GM19023 (cell line): ENCODE measurements around the gene LRRC14B.
A peak's percentile ranks its signal among the peaks of the same experiment; 100 is the strongest.
"Not testable (repeated sequence)": the region's sequence is repeated elsewhere in the genome, so short reads cannot be mapped to it uniquely, and the experiment has no call there.

Experiments used
- ATAC-seq: cut with Tn5 transposase; IDR thresholded peaks from one replicate; pipeline ENCODE4 v1.9.1; 2021; ENCODE audit warnings: mild to moderate bottlenecking, moderate library complexity; ENCODE audit not compliant: unreplicated experiment

Gene LRRC14B

GRCh38 chr5:190366-191035 lies 794 bp upstream of the LRRC14B start:
- ATAC-seq = peak; percentile 28

- no peak for ATAC-seq
These were observed 825 bp downstream of the LRRC14B start for GRCh38 chr5:191949-192690.

GRCh38 chr5:192691-192969 lies 1.3 kb downstream of the LRRC14B start:
- ATAC-seq = no peak

- no peak for ATAC-seq
These were observed 1.9 kb downstream of the LRRC14B start for GRCh38 chr5:192970-193831.

- no peak for ATAC-seq
These were observed 2.8 kb downstream of the LRRC14B start for GRCh38 chr5:194102-194501.

GRCh38 chr5:194603-195209 lies 3.4 kb downstream of the LRRC14B start:
- no peak for ATAC-seq

- ATAC-seq = no peak
These were observed 4.3 kb downstream of the LRRC14B start for GRCh38 chr5:195401-196160.

GRCh38 chr5:196350-196749 lies 5.1 kb downstream of the LRRC14B start:
- no peak for ATAC-seq

GRCh38 chr5:197031-197430 lies 5.7 kb downstream of the LRRC14B start:
- not testable (repeated sequence) for ATAC-seq

- no peak for ATAC-seq
These were observed 6.7 kb downstream of the LRRC14B start for GRCh38 chr5:197892-198489.

- ATAC-seq = no peak
These were observed 7.4 kb downstream of the LRRC14B start for GRCh38 chr5:198516-199196.

GRCh38 chr5:199197-199949 lies 8.1 kb downstream of the LRRC14B start:
- no peak for ATAC-seq

GRCh38 chr5:199950-200645 lies 8.8 kb downstream of the LRRC14B start:
- ATAC-seq = no peak

- ATAC-seq = no peak
These were observed 9.7 kb downstream of the LRRC14B start for GRCh38 chr5:200985-201384.

- ATAC-seq = no peak
These were observed 10.4 kb downstream of the LRRC14B start for GRCh38 chr5:201672-202071.

GRCh38 chr5:203246-203930 lies 12.1 kb downstream of the LRRC14B start:
- ATAC-seq = no peak

- no peak for ATAC-seq
These were observed 12.7 kb downstream of the LRRC14B start for GRCh38 chr5:204001-204400.

- ATAC-seq = no peak
These were observed 13.2 kb downstream of the LRRC14B start for GRCh38 chr5:204462-204861.
